ENCODE data around the gene DNAJB4.

DNA sequence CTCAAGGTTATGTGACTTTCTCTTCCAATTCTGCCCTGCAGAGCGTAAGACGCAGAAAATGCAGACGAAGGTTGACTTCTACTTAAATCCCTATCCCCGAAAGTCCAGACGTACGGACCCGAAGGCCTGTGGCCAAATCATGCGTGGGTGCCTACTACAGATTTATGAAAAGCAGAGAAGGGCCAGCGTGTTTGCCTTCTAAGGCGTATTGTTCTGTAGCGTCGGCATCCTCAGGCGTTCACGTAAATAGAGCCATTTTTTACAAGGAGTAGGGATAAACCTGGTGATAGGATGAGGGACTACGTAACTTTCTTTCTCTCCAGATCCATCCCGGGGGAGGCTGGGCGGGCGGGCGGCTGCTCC lies 40.8 kb downstream of the DNAJB4 start:
- TF ChIP-seq POLR2A (IDR thresholded peaks at IDR 0.05) (no peak), CTCF (IDR thresholded peaks at IDR 0.05) (no peak)

All from thyroid gland (tissue), 4 donors.